ENCODE results near the gene BCAS3.

Gene BCAS3

DNA sequence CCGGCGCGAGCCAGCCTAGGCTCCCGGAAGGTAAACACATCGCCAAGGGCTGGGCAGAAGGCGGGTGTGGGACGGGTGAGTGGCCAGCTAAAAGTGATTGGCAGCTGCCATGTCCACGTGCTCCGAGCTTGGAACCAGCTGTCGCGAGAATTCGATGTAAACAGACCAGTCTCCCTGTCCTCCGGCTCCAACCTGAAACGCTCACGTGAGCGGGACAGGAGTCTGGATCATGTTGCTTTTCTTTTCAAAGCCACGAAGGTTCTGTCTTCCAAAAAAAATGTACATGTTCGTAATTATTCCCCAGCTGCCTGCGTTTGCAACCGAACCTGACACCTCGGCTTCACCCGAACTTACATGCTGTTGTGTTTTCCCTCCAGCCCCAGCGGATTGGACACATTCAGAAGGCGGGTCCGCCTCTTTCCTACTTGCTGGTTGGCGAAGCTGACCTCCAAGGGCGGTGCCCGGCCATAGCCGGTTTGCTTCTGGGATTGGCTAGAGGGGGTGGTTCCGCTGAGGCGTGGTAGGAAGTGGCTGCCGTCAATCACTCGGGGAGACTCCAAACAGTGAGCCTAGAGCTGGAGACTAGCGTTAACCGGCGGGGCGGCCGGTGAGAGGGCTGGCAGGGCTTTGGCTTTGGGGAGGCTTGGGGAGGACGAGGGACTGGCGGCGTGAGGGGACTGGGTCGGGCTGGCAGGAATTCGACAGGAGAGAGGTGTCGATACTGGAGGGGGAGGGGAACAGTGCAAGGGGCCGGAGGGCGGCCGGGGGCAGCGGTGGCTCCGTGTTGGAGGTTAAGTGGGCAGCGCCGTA lies at the start of gene BCAS3:
BCAS3 (plus strand) TSS at position 544 of the 810 bp plus-strand sequence.
- Mint-ChIP-seq H3K36me3 (ENCODE audit: low read depth) (no peaks in the 10 kb centered on the region), H3K4me3 (peak within 1 kb of the TSS; percentile 90), H3K27ac (peak within 1 kb of the TSS; percentile 80), H3K4me1 (ENCODE audit: low read depth) (peaks cover 10% of the 10 kb centered on the region), H3K9me3 (peaks cover 3% of the 10 kb centered on the region), H3K27me3 (ENCODE audit: low read depth) (no peaks in the 10 kb centered on the region)

DNA sequence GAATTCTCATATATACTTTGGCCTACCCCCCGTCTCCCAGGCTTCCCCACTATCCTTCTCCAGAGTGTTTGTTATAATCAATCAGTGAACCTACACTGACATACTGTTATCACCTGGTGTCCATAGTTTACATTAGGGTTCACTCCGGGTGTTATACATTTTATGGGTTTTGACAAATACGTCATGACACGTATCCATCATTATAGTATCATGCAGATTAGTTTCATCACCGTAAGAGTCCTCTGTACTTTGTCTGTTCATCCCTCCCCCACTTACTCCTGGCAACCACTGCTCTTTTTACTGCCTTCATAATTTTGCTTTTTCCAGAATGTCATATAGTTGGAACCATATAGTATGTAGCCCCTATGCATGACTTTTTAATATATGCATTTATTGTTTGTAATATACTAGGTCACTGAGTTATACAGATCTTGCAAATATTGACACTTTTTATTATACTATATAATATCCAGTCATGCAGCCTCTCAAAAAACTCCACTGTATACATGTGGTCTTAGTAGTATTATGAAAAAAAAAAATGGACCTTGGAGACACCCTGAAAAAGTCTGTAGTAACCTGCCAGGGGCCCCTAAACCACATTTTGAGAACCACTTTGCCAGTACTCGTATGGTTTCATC lies 49.3 kb upstream of the BCAS3 start:
- Mint-ChIP-seq H3K4me3 (no peak overlapping the region), H3K36me3 (ENCODE audit: low read depth) (peaks cover 4% of the 10 kb centered on the region), H3K27me3 (ENCODE audit: low read depth) (no peaks in the 10 kb centered on the region), H3K9me3 (no peaks in the 10 kb centered on the region), H3K27ac (no peak overlapping the region), H3K4me1 (ENCODE audit: low read depth) (peaks cover 6% of the 10 kb centered on the region)

GRCh38 chr17:60629120-60629519 lies 48.5 kb upstream of the BCAS3 start:
- Mint-ChIP-seq H3K4me1 (ENCODE audit: low read depth) (peaks cover 6% of the 10 kb centered on the region), H3K27me3 (ENCODE audit: low read depth) (no peaks in the 10 kb centered on the region), H3K9me3 (no peaks in the 10 kb centered on the region), H3K27ac (no peak overlapping the region), H3K36me3 (ENCODE audit: low read depth) (peaks cover 4% of the 10 kb centered on the region), H3K4me3 (no peak overlapping the region)

DNA sequence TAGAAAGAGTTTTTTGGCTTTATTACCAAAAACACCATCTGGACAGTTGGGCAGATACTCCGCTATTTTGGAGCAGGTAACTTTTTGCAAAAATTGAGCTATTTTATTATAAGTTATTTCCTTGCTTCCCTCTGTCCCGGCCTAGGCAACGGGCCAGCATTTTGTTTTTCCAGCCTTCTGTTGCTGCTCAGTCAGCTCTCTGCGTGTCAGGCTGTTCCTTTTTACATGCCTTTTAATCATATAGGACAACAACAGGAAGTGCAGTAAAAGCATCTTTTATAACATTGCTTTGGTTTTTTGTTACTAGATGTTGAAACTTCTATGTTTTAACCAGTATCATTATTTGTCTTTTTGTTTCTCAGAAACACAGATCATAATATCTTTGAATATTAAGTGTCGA lies 47.3 kb upstream of the BCAS3 start:
- Mint-ChIP-seq H3K4me3 (no peak overlapping the region), H3K9me3 (no peaks in the 10 kb centered on the region), H3K27me3 (ENCODE audit: low read depth) (no peaks in the 10 kb centered on the region), H3K27ac (no peak overlapping the region), H3K36me3 (ENCODE audit: low read depth) (peaks cover 6% of the 10 kb centered on the region), H3K4me1 (ENCODE audit: low read depth) (peaks cover 6% of the 10 kb centered on the region)

DNA sequence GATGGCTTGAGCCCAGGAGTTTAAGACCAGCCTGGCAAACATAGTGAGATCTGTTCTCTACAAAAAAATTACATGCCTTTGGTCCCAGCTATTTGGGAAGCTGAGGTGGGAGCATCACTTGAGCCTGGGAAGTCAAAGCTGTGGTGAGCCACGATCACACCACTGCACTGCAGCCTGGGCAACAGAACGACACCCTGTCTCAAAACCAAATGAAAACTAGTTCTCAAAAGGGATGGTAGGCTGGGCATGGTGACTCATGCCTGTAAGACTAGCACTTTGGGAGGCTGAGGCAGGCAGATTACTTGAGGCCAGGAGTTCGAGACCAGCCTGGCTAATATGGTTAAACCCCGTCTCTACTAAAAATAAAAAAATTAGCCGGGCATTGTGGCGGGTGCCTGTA lies 46.5 kb upstream of the BCAS3 start:
- no peak overlapping the region for H3K27ac Mint-ChIP-seq
- no peaks in the 10 kb centered on the region for H3K9me3 Mint-ChIP-seq
- no peaks in the 10 kb centered on the region for H3K27me3 Mint-ChIP-seq (ENCODE audit: low read depth)
- H3K36me3 Mint-ChIP-seq (ENCODE audit: low read depth), result peaks cover 6% of the 10 kb centered on the region
- no peak overlapping the region for H3K4me3 Mint-ChIP-seq
- H3K4me1 Mint-ChIP-seq (ENCODE audit: low read depth), result peaks cover 6% of the 10 kb centered on the region

GRCh38 chr17:60637683-60638082 lies 40.0 kb upstream of the BCAS3 start:
- Mint-ChIP-seq H3K9me3 (no peaks in the 10 kb centered on the region), H3K27me3 (ENCODE audit: low read depth) (no peaks in the 10 kb centered on the region), H3K4me1 (ENCODE audit: low read depth) (no peaks in the 10 kb centered on the region), H3K27ac (peak overlapping the region; percentile 29), H3K4me3 (no peak overlapping the region), H3K36me3 (ENCODE audit: low read depth) (peaks cover 6% of the 10 kb centered on the region)

DNA sequence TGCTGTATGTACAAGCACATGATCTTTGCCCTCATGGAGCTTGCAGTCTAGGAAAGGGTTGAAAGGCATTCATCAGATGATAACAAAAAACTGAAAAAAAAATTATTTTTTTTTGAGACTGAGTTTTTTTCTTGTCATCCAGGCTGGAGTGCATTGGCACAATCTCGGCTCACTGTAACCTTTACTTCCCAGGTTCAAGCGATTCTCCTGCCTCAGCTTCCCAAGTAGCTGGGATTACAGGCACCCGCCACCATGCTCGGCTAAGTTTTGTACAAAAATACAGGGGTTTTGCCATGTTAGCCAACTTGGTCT lies 38.7 kb upstream of the BCAS3 start:
- H3K4me1 Mint-ChIP-seq (ENCODE audit: low read depth), result no peaks in the 10 kb centered on the region
- peaks cover 6% of the 10 kb centered on the region for H3K36me3 Mint-ChIP-seq (ENCODE audit: low read depth)

GRCh38 chr17:60640503-60640902 lies 37.1 kb upstream of the BCAS3 start:
- peaks cover 4% of the 10 kb centered on the region for H3K36me3 Mint-ChIP-seq (ENCODE audit: low read depth)
- no peak overlapping the region for H3K4me3 Mint-ChIP-seq
- H3K27me3 Mint-ChIP-seq (ENCODE audit: low read depth), result no peaks in the 10 kb centered on the region
- no peak overlapping the region for H3K27ac Mint-ChIP-seq
- no peaks in the 10 kb centered on the region for H3K4me1 Mint-ChIP-seq (ENCODE audit: low read depth)
- no peaks in the 10 kb centered on the region for H3K9me3 Mint-ChIP-seq

More for the DNA sequence above, 38.7 kb upstream of the BCAS3 start:
- Mint-ChIP-seq H3K27me3 (ENCODE audit: low read depth) (no peaks in the 10 kb centered on the region), H3K4me3 (no peak overlapping the region), H3K27ac (no peak overlapping the region), H3K9me3 (no peaks in the 10 kb centered on the region)

GRCh38 chr17:60641126-60641525 lies 36.5 kb upstream of the BCAS3 start:
- no peaks in the 10 kb centered on the region for H3K9me3 Mint-ChIP-seq
- H3K36me3 Mint-ChIP-seq (ENCODE audit: low read depth), result peaks cover 4% of the 10 kb centered on the region
- no peak overlapping the region for H3K4me3 Mint-ChIP-seq
- no peak overlapping the region for H3K27ac Mint-ChIP-seq
- H3K27me3 Mint-ChIP-seq (ENCODE audit: low read depth), result no peaks in the 10 kb centered on the region
- H3K4me1 Mint-ChIP-seq (ENCODE audit: low read depth), result no peaks in the 10 kb centered on the region

- Mint-ChIP-seq H3K4me1 (ENCODE audit: low read depth) (peaks cover 3% of the 10 kb centered on the region), H3K27ac (no peak overlapping the region), H3K36me3 (ENCODE audit: low read depth) (peaks cover 4% of the 10 kb centered on the region), H3K27me3 (ENCODE audit: low read depth) (no peaks in the 10 kb centered on the region), H3K9me3 (no peaks in the 10 kb centered on the region), H3K4me3 (no peak overlapping the region)
Measured at GRCh38 chr17:60641810-60642220, 35.8 kb upstream of the BCAS3 start.

- Mint-ChIP-seq H3K4me3 (no peak overlapping the region), H3K27me3 (ENCODE audit: low read depth) (no peaks in the 10 kb centered on the region), H3K9me3 (no peaks in the 10 kb centered on the region), H3K36me3 (ENCODE audit: low read depth) (peaks cover 15% of the 10 kb centered on the region), H3K4me1 (ENCODE audit: low read depth) (peaks cover 3% of the 10 kb centered on the region), H3K27ac (no peak overlapping the region)
Measured at GRCh38 chr17:60645918-60646523, 31.6 kb upstream of the BCAS3 start.

DNA sequence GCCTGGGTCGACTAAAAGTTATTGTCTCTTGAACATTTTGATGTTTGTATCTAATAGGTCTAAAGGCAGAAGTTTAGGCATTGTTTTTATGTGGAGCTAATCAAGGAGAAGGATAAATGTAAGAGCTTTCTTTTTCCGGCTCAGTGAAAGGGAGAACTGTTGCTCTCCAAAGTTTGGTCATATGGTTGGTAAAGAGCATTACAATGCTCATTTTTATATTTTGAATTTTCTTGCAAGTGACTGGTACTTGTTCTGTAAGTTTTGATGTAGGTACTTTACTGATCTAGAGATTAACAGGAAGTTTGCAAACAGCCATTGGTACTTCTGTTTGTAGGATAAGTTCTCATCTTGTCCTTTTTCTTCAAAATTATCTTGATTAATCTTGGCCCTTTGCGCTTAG lies 30.9 kb upstream of the BCAS3 start:
- Mint-ChIP-seq H3K4me1 (ENCODE audit: low read depth) (peaks cover 3% of the 10 kb centered on the region), H3K36me3 (ENCODE audit: low read depth) (peaks cover 15% of the 10 kb centered on the region), H3K4me3 (no peak overlapping the region), H3K27me3 (ENCODE audit: low read depth) (no peaks in the 10 kb centered on the region), H3K27ac (no peak overlapping the region), H3K9me3 (no peaks in the 10 kb centered on the region)

GRCh38 chr17:60647705-60648104 lies 29.9 kb upstream of the BCAS3 start:
- peaks cover 18% of the 10 kb centered on the region for H3K36me3 Mint-ChIP-seq (ENCODE audit: low read depth)
- no peaks in the 10 kb centered on the region for H3K9me3 Mint-ChIP-seq

DNA sequence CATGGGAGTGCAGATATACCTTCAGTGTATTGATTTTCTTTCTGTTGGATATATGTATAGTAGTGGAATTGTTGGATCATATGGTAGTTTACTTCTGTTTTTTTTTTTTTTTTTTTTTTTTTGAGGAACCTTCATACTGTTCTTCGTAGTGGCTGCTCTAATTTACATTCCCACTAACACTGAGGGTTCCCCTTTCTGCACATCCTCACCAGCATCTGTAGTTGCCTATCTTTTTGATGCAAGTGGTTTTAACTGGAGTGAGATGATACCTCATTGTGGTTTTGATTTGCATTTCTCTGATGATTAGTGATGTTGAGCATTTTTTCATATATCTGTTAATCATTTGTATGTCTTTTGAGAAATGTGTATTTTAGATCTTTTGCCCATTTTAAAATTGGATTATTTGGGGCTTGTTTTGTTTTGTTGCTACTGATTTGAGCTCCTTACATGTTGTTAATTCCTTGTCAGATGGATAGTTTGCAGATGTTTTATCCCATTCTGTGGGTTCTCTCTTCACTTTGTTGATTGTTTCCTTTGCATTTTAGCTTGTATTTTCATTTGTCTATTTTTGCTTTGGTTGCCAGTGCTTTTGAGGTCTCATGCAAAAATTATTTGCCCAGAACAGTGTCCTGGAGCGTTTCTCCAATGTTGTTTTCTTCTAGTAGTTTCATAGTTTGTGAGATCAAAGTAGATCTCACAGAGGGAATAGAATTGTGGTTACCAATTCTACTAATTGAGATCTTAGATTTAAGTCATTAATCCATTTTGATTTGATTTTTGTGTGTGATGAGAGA lies 25.0 kb upstream of the BCAS3 start:
- Mint-ChIP-seq H3K36me3 (ENCODE audit: low read depth) (peaks cover 21% of the 10 kb centered on the region), H3K9me3 (no peaks in the 10 kb centered on the region), H3K27me3 (ENCODE audit: low read depth) (no peaks in the 10 kb centered on the region), H3K27ac (no peak overlapping the region), H3K4me3 (no peak overlapping the region), H3K4me1 (ENCODE audit: low read depth) (peaks cover 12% of the 10 kb centered on the region)

More at GRCh38 chr17:60647705-60648104, 29.9 kb upstream of the BCAS3 start:
- Mint-ChIP-seq H3K27ac (no peak overlapping the region), H3K4me3 (no peak overlapping the region), H3K27me3 (ENCODE audit: low read depth) (no peaks in the 10 kb centered on the region), H3K4me1 (ENCODE audit: low read depth) (peaks cover 8% of the 10 kb centered on the region)

Measured in T-helper 1 cell treated with Interleukin-12 subunit alpha and Interleukin-12 subunit beta and Interleukin-4 antibody, amounts not matched to agents 30 μg/mL and 1 μg/mL, for 36 hours (primary cell).